Smooth muscle cell (in vitro differentiated cells): Measurements from ENCODE around the gene CD226. TPM values are rescaled to one million over a fixed set of nuclear protein-coding genes. Genes with fewer than 3 reads are reported as not detected.
A peak's percentile ranks its signal among the peaks of the same experiment; 100 is the strongest.

Experiments
- DNase-seq: peaks from one replicate; lab custom pipeline; 2025; ENCODE audit not compliant: unreplicated experiment; lab: John Stamatoyannopoulos, UW
- H2AFZ ChIP-seq: fragments of 200-600 bp; sonication (generic); 2 replicates; pipeline ENCODE4 v1.6.0; 2016; ENCODE audit warnings: antibody characterized with exemption, low read depth, mild to moderate bottlenecking
- H3F3A ChIP-seq: fragments of 200-600 bp; sonication (generic); 2 replicates; pipeline ENCODE4 v1.6.0; 2017; ENCODE audit warnings: antibody characterized with exemption, low read depth
- H3K27ac ChIP-seq: fragments of 200-600 bp; sonication (generic); 2 replicates; pipeline ENCODE4 v1.5.1; 2016; ENCODE audit warnings: low read depth, mild to moderate bottlenecking
- H3K27me3 ChIP-seq: fragments of 200-600 bp; sonication (generic); 2 replicates; pipeline ENCODE4 v1.6.1; 2016; ENCODE audit warnings: low read depth, mild to moderate bottlenecking
- H3K36me3 ChIP-seq: fragments of 200-600 bp; sonication (generic); 2 replicates; pipeline ENCODE4 v1.5.1; 2016; ENCODE audit warnings: low read depth
- H3K4me1 ChIP-seq: fragments of 200-600 bp; sonication (generic); 2 replicates; pipeline ENCODE4 v1.5.1; 2016; ENCODE audit warnings: low read depth
- H3K4me2 ChIP-seq: fragments of 200-600 bp; sonication (generic); 2 replicates; pipeline ENCODE4 v1.6.0; 2016; ENCODE audit warnings: mild to moderate bottlenecking
- H3K4me3 ChIP-seq: fragments of 200-600 bp; sonication (generic); 2 replicates; pipeline ENCODE4 v1.5.1; 2016; ENCODE audit warnings: mild to moderate bottlenecking
- H3K79me2 ChIP-seq: fragments of 200-600 bp; sonication (generic); 2 replicates; pipeline ENCODE4 v1.6.0; 2016; ENCODE audit warnings: low read depth, mild to moderate bottlenecking
- H3K9ac ChIP-seq: fragments of 200-600 bp; sonication (generic); 2 replicates; pipeline ENCODE4 v1.6.0; 2016; ENCODE audit warnings: low read depth
- H3K9me3 ChIP-seq: fragments of 200-600 bp; sonication (generic); replicated peaks from 2 replicates; pipeline ENCODE4 v1.5.1; 2016; ENCODE audit warnings: low read depth
- H4K20me1 ChIP-seq: fragments of 200-600 bp; sonication (generic); 2 replicates; pipeline ENCODE4 v1.6.0; 2016; ENCODE audit warnings: low read depth
- CTCF ChIP-seq: fragments of 200-600 bp; sonication (generic); IDR thresholded peaks from 2 replicates; pipeline ENCODE4 v1.5.1; 2017; ENCODE audit warnings: borderline replicate concordance, mild to moderate bottlenecking, antibody characterized with exemption; ENCODE audit not compliant: insufficient read depth, poor library complexity, severe bottlenecking
- WGBS: methylation state at CpG from one replicate; pipeline ENCODE4 v1.1.7; 2016; ENCODE audit warnings: low lambda C conversion rate; 5-methylcytosine and 5-hydroxymethylcytosine counted together
- polyA plus RNA-seq: library from polyadenylated mRNA; unstranded; fragments of >200 nt; fragmentation: Nextera tagmentation; extraction: Ambion mirVana; gene quantifications from 2 replicates; pipeline ENCODE4 v1.2.1, GENCODE V29; 2016
- total RNA-seq: library from RNA; depleted of rRNA; stranded (reverse); fragments of >200 nt; gene quantifications from 2 replicates; pipeline ENCODE4 v1.2.3, GENCODE V29; 2014

Gene CD226
- total and polyA plus RNA-seq, 2 experiments from 2014 or later = 0.02 to 0.36 TPM

GRCh38 chr18:69934601-69935265 is 12.9 kb downstream of the CD226 start:
- peak overlapping the region; percentile 37 for H2AFZ ChIP-seq
- peak overlapping the region; percentile 41 for H3K4me2 ChIP-seq
- no peaks in the 10 kb centered on the region for H4K20me1 ChIP-seq
- peaks cover 7% of the 10 kb centered on the region for H3K4me1 ChIP-seq
- H3K9ac ChIP-seq = no peak overlapping the region
- H3K9me3 ChIP-seq = no peaks in the 10 kb centered on the region
- H3F3A ChIP-seq = no peaks in the 10 kb centered on the region
- H3K27ac ChIP-seq = no peak overlapping the region
- no peak for DNase-seq
- no peaks in the 10 kb centered on the region for H3K36me3 ChIP-seq
- WGBS = 54% methylated on average over 4 of the region's 4 CpGs
- TF ChIP-seq CTCF = no peak
- H3K4me3 ChIP-seq = no peak overlapping the region
- H3K27me3 ChIP-seq = no peaks in the 10 kb centered on the region
- H3K79me2 ChIP-seq = no peaks in the 10 kb centered on the region

GRCh38 chr18:69929041-69929774 is 18.5 kb downstream of the CD226 start:
- Histone ChIP-seq H3K4me2 (no peak overlapping the region), H3K27ac (no peak overlapping the region), H3K79me2 (no peaks in the 10 kb centered on the region), H3K4me3 (no peak overlapping the region), H3K36me3 (no peaks in the 10 kb centered on the region), H2AFZ (no peak overlapping the region), H4K20me1 (no peaks in the 10 kb centered on the region), H3K9ac (no peak overlapping the region), H3K4me1 (no peaks in the 10 kb centered on the region), H3K27me3 (no peaks in the 10 kb centered on the region), H3K9me3 (no peaks in the 10 kb centered on the region), H3F3A (no peaks in the 10 kb centered on the region)
- no peak for TF ChIP-seq CTCF
- 93% methylated on average over 5 of the region's 5 CpGs for WGBS
- no peak for DNase-seq

- Histone ChIP-seq H3K4me2 (no peak overlapping the region), H3K4me3 (no peak overlapping the region), H3K27me3 (no peaks in the 10 kb centered on the region), H2AFZ (no peak overlapping the region), H3K27ac (no peak overlapping the region), H3K9ac (no peak overlapping the region), H4K20me1 (no peaks in the 10 kb centered on the region), H3F3A (no peaks in the 10 kb centered on the region), H3K4me1 (no peaks in the 10 kb centered on the region), H3K9me3 (no peaks in the 10 kb centered on the region), H3K79me2 (no peaks in the 10 kb centered on the region), H3K36me3 (no peaks in the 10 kb centered on the region)
- WGBS = 90% methylated on average over 3 of the region's 3 CpGs
- no peak for DNase-seq
- TF ChIP-seq CTCF = no peak
Measured at GRCh38 chr18:69916412-69916811, 31.3 kb downstream of the CD226 start.
